Aorta (tissue), 5 donors: ENCODE data around the gene MRPS23. TPM values are rescaled to one million over a fixed set of nuclear protein-coding genes. Genes with fewer than 3 reads are reported as not detected.

Source experiments
- ATAC-seq: fragments of 200-7000 bp; cut with Tn5 transposase; one replicate; pipeline ENCODE4 v1.9.1; 2022; ENCODE audit warnings: moderate library complexity; ENCODE audit not compliant: low FRiP score
- DNase-seq, 2 donors: peaks; one replicate each; pipeline ENCODE4 v3.0.0-alpha.2; 2020
- H3K27ac ChIP-seq, 2 donors: one replicate each; pipeline ENCODE4 v1.5.1; 2013; ENCODE audit warnings: low read length in 2 of 2, mild to moderate bottlenecking in 2 of 2, moderate library complexity in 2 of 2, control low read depth in 1 of 2, inconsistent platforms in 1 of 2, low read depth in 1 of 2
- H3K27me3 ChIP-seq, 2 donors: one replicate each; pipeline ENCODE4 v1.6.1; 2013; ENCODE audit warnings: control low read depth in 1 of 2, low read length in 1 of 2, mild to moderate bottlenecking in 1 of 2, moderate library complexity in 1 of 2; ENCODE audit not compliant: insufficient read depth in 2 of 2, control insufficient read depth in 1 of 2
- H3K36me3 ChIP-seq, 2 donors: one replicate each; pipeline ENCODE4 v1.6.1; 2013; ENCODE audit warnings: control low read depth in 1 of 2, low read length in 1 of 2, mild to moderate bottlenecking in 1 of 2; ENCODE audit not compliant: insufficient read depth in 2 of 2, control insufficient read depth in 1 of 2
- H3K4me1 ChIP-seq, 2 donors: one replicate each; pipeline ENCODE4 v1.6.1; 2013; ENCODE audit warnings: low read length in 2 of 2, control low read depth in 1 of 2, mild to moderate bottlenecking in 1 of 2, moderate library complexity in 1 of 2; ENCODE audit not compliant: insufficient read depth in 2 of 2, control insufficient read depth in 1 of 2
- H3K4me3 ChIP-seq, 2 donors: one replicate each; pipeline ENCODE4 v1.5.1; 2013; ENCODE audit warnings: low read length in 2 of 2, control low read depth in 1 of 2, mild to moderate bottlenecking in 1 of 2
- H3K9me3 ChIP-seq: one replicate; pipeline ENCODE4 v1.6.1; 2013; ENCODE audit warnings: mild to moderate bottlenecking, low read length; ENCODE audit not compliant: control insufficient read depth
- WGBS, 2 donors: extraction: QIAGEN DNeasy Blood & Tissue Kit; methylation state at CpG; one replicate each; pipeline ENCODE4 v1.1.7; 2013; 5-methylcytosine and 5-hydroxymethylcytosine counted together
- intact Hi-C, 2 donors: fragments of 100-400 bp; cut with DNase I; formaldehyde crosslinking; loops; one replicate each; pipeline versions ENCODE4 v1.14.2 to v1.15.0; 2022
- polyA plus RNA-seq, 2 donors: library from polyadenylated mRNA; stranded (reverse); fragments of 200-250 nt; gene quantifications; one replicate each; pipeline ENCODE4 v1.2.3, GENCODE V29; 2013
- total RNA-seq, 2 donors: library from RNA; stranded (reverse); fragmentation: NEBNext Ultra II Directional; extraction: Animal tissue kit (Norgen Biotek cat#: 25700); gene quantifications; one replicate each; pipeline ENCODE4 v1.2.1, GENCODE V29; 2021
- donor health status: healthy with polysubstance abuse.
- donor health status: Bipolar disorder and iron deficiency.
- donor health status: DM: no; HTN: no; CAD: no.
- donor health status: DM: no; HTN: no; CAD: no.
- donor health status: DM: yes; HTN: yes; CAD: no.

MRPS23 gene
- total and polyA plus RNA-seq, 4 donors = 21.6 to 39.9 (median 22.7) TPM

DNA sequence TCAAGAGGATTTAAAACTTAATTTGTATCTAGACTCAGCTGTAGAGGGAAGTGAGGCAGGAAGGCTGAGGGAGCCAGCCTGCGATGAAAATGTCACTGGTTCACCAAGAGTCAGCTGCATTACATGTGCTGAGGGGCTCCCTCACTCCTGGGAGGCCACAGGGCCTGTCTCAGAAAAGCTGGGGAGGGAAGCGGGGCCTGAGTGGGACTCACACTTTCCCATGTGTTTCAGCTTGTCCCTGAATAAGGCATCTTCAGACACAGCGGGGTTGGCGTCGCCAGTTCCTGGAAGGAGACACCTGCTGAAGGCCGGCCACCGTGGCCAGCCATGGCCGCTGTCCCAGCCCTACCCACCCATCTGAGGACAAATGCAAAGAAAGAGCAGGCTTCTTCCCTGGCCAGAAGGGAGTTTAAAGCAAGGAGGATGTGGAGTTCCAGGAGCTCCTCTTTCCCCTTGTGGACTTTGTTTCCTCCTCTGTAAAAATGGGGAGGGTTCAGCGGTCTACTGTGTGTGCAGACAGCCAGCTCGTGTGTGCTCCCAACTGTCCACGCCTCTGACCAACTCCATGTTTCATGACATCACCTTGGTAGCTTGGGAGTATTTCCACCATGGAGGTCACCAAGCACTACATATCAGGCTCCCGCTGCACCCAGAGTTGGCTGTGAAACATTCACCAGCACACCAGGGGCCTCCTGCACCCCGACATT lies 19.2 kb upstream of the MRPS23 start:
- no peaks in the 10 kb centered on the region for H3K4me1 ChIP-seq
- 84 to 85% methylated on average over 13 of the region's 13 CpGs for WGBS, 2 donors
- intact Hi-C loops = loop anchor here in 1 of 2 donors (2.0 kb wide), 1 partner anchor 24 kb away; no protein-coding TSS in a partner anchor

DNA sequence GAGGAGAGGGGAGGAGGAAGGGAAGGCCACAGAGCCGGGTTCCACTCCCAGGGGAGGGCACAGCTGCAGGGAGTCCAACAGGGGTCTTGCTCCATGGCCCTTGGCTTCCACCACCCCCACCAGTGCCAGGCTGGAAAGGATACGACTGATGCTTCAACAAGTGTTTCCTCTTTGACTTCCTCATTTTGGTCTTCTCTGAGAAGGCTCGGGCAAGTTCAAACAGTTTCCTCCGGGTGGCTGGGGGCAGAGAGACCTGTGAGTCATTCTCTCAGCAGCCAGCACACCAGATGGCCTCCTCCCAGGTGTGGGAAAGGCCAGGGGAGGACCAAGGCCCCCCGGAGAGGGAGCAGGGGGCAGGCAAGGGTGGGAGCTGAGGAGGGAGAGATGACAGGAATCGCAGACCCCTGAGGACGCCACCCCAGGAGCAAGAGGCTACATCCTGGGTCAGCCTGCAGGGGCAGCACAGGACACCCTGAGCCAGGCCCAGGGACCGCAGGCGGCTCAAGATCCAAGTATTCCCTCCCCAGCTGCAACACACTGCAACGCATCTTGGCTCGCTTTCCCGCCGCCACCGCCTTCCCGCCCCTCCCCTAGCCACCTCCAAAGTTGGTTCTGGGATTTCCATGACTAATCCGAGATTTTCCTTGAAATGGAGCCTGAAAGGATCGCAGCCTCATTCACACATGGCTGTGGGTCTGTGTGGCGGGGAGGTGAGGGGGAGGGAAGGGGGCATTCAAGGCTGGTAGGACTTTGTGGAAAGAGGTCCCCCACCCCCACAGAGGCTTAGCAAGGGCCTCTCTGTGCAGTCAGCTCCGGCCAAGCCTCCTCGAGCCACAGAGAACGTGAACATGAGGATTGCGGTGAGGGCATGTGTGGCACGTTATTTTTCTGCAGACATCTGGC lies 18.4 kb upstream of the MRPS23 start:
- H3K27me3 ChIP-seq = no peaks in the 10 kb centered on the region
- intact Hi-C loops = loop anchor here in 1 of 2 donors (2.0 kb wide), 1 partner anchor 25 kb away; no protein-coding TSS in a partner anchor
- DNase-seq = peak; percentile 92 to 96
- 1 to 6% methylated on average over 21 to 23 of the region's 23 CpGs for WGBS, 2 donors
- peak overlapping the region in 1 of 2 donors; percentile 87 for H3K27ac ChIP-seq
- H3K4me1 ChIP-seq = no peaks in the 10 kb centered on the region
- peak; percentile 91 for ATAC-seq
- H3K9me3 ChIP-seq = no peaks in the 10 kb centered on the region
- H3K4me3 ChIP-seq = no peak overlapping the region
- H3K36me3 ChIP-seq = no peaks in the 10 kb centered on the region

More for the DNA sequence above, 19.2 kb upstream of the MRPS23 start:
- H3K4me3 ChIP-seq = no peak overlapping the region
- H3K27me3 ChIP-seq = no peaks in the 10 kb centered on the region
- no peaks in the 10 kb centered on the region for H3K36me3 ChIP-seq
- peak overlapping the region in 1 of 2 donors; percentile 84 for H3K27ac ChIP-seq
- no peaks in the 10 kb centered on the region for H3K9me3 ChIP-seq
- DNase-seq = no peak
- peak; percentile 1 for ATAC-seq

DNA sequence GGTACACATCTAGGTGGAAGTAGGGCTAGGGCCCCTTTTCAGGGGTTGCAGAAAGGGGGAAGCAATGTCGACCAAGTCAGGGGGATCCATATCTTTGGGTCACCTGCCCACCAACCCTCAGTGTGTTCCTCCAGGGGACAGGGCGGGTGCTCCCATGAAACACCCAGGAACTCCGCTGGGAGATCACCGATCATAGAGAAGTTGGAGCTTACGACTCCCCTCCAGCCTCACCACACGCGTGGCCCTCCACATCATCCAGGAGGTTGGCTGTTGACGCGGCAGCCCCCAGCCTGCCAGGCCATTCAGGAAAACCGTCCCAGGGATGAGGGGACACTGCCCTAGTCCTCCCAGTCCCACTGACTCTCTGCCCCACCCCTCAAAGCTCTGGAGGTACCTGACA lies 17.3 kb upstream of the MRPS23 start:
- Histone ChIP-seq H3K9me3 (no peaks in the 10 kb centered on the region), H3K4me3 (no peak overlapping the region), H3K27me3 (no peaks in the 10 kb centered on the region), H3K27ac (peak overlapping the region in 1 of 2 donors; percentile 87), H3K4me1 (no peaks in the 10 kb centered on the region), H3K36me3 (no peaks in the 10 kb centered on the region)
- DNase-seq (peak in 1 of 2 donors; percentile 67), ATAC-seq (no peak)
- 93 to 96% methylated on average over 10 of the region's 10 CpGs for WGBS, 2 donors
- intact Hi-C loops = no loop called here

DNA sequence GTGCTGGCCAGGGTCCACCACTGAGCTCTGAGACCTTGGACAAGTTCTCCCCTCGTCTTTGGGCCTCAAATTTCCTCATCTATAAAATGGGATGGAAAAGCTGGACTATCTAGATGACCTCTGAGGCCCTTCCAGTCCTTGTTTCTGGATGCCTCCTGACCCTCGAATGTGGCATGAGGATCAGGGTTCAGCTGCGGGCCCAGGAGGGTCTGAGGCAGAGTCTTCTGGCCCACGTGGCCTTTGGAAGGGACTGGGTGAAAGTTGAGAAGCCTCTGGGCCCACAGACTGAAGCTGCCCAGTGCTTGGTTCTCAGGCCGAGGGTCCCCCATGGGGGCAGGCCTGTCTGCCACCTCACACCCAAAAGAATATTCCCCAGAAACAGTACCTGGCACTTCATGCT lies 16.9 kb upstream of the MRPS23 start:
- no peak for ATAC-seq
- Histone ChIP-seq H3K4me1 (no peaks in the 10 kb centered on the region), H3K36me3 (no peaks in the 10 kb centered on the region), H3K9me3 (no peaks in the 10 kb centered on the region), H3K4me3 (no peak overlapping the region), H3K27me3 (no peaks in the 10 kb centered on the region), H3K27ac (no peak overlapping the region)
- peak in 1 of 2 donors; percentile 32 for DNase-seq
- 94 to 98% methylated on average over 5 of the region's 5 CpGs for WGBS, 2 donors
- intact Hi-C loops = no loop called here

DNA sequence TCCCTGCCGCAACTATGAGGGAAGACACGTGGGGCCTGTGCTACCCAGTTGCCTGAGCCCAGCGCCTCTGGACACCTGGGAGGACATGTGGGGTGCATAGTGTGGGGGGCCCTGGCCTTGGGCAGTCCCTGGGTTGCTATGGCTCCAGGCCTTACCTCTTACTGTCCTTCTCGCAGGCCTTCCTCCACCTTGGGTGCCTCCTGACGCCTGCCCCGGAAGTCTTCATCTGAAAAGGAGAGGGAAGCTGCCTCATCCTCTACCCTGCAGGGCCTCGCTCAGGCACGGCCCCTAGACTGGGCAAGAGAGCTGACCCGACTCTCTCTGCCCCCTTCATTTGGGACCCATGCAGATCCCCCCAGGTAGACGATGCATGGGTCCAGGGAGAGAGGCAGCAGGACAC lies 16.5 kb upstream of the MRPS23 start:
- intact Hi-C loops = no loop called here
- Histone ChIP-seq H3K4me1 (no peaks in the 10 kb centered on the region), H3K4me3 (no peak overlapping the region), H3K27ac (no peak overlapping the region), H3K27me3 (no peaks in the 10 kb centered on the region), H3K9me3 (no peaks in the 10 kb centered on the region), H3K36me3 (no peaks in the 10 kb centered on the region)
- 92 to 97% methylated on average over 10 of the region's 10 CpGs for WGBS, 2 donors
- DNase-seq (peak in 1 of 2 donors; percentile 59), ATAC-seq (no peak)

DNA sequence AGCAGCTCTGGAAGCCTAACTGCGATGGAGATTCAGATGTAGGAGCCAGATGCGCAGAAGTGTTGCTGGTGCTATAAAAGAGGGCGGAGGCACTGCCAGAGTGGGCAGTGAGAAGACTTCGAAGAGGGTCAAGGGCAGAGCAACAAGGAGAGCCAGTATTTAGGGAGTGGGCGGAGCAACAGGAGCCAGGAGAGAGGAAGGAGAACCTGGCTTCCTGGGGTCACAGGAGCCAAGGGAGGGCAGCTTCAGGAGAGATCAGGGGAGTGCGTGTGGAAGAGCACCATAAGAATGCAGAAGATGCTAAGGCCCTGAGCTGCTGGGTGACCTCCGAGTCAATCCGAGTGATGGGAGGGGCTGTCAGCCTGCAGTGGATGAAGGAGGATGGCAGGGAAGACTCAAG lies 14.4 kb upstream of the MRPS23 start:
- H3K27ac ChIP-seq = no peak overlapping the region

DNA sequence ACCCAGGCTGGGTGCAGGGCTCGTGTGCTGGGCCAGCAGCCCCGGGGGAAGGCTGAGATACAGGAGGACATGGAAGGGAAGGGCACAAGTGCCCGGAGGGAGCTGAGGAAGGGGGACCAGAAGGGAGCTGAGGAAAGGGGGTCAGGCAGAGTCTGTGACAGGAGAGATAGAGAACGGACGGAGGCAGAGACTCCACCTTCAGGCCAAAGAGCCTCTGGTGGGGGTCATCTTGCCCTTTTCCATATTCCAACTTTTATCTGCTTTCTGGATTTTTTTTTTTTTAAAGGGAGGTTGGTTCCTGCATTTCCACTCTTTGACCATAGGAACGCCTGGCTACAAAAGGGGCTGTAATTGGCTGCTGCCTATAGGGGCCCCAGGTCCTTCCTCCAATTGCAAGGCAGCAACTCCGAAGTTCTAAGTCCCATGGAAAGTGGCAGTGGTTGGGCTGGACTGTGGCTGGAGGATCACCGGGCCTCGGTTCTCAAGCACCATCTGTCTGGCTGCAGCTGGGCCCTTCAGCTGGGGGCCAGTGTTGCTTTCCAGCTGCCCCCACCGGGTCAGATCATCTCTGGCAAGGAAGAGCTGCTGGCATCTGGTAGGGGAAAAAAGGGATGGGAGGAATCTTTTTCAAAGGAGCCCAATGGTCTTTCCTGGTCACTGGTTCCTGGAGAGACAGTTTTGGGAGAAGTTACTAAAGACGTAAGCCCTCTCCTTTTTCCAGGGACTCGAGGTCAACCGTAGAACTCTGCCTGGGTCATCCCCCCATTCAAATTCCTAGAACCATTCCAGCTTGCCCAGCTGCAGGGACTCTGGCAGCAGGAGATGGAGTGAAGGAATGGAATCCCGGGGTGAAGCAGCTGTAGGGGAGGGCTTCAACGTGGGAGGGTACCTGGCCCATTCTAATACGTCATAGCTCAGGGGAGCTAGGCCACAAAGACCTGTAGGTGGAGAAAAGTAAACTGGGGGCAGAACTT lies 13.1 kb upstream of the MRPS23 start:
- DNase-seq (peak in 1 of 2 donors; percentile 71), ATAC-seq (no peak)
- intact Hi-C loops = no loop called here
- H3K9me3 ChIP-seq = no peaks in the 10 kb centered on the region
- H3K4me1 ChIP-seq = no peaks in the 10 kb centered on the region
- H3K27ac ChIP-seq = peak overlapping the region in 1 of 2 donors; percentile 2
- no peaks in the 10 kb centered on the region for H3K27me3 ChIP-seq
- no peak overlapping the region for H3K4me3 ChIP-seq
- WGBS, 2 donors = 71 to 74% methylated on average over 16 of the region's 16 CpGs
- H3K36me3 ChIP-seq = no peaks in the 10 kb centered on the region

More for the DNA sequence above, 14.4 kb upstream of the MRPS23 start:
- Histone ChIP-seq H3K4me1 (no peaks in the 10 kb centered on the region), H3K4me3 (no peak overlapping the region), H3K36me3 (no peaks in the 10 kb centered on the region), H3K9me3 (no peaks in the 10 kb centered on the region), H3K27me3 (no peaks in the 10 kb centered on the region)
- ATAC-seq (no peak), DNase-seq (peak; percentile 27 to 48)
- intact Hi-C loops = no loop called here
- 89 to 90% methylated on average over 8 of the region's 8 CpGs for WGBS, 2 donors
